A673 (cell line): ENCODE measurements around the gene LAMA2. TPM values are rescaled to one million over a fixed set of nuclear protein-coding genes. Genes with fewer than 3 reads are reported as not detected.

ENCODE experiments used
- BruUV-seq: library from RNA; stranded (reverse); fragments of 400-500 nt; replicated peaks from 2 replicates; lab custom pipeline; 2021; lab: Mats Ljungman, UMichigan
- CTCF ChIA-PET: fragments of 300-600 bp; sonication (Branson Sonifier 250); formaldehyde crosslinking; loops from one replicate; lab custom pipeline; 2022; ENCODE audit warnings: antibody characterized with exemption; lab: Charles Lee
- POLR2A ChIA-PET: fragments of 300-600 bp; sonication (Branson Sonifier 250); formaldehyde crosslinking; loops from one replicate; lab custom pipeline; 2022; ENCODE audit warnings: antibody characterized with exemption; ENCODE audit not compliant: low non-redundant PET; lab: Charles Lee
- DNase-seq: peaks from one replicate; pipeline ENCODE4 v3.0.0-alpha.2; 2015; ENCODE audit warnings: low spot score
- H3K27ac ChIP-seq: fragments of 200-600 bp; sonication (generic); 2 replicates; pipeline ENCODE4 v1.5.1; 2016; ENCODE audit warnings: mixed run types, low read depth, mild to moderate bottlenecking, mixed read lengths, antibody characterized with exemption, low read length; ENCODE audit not compliant: poor library complexity, severe bottlenecking
- H3K27me3 ChIP-seq: fragments of 200-600 bp; sonication (generic); replicated peaks from 2 replicates; pipeline ENCODE4 v1.6.1; 2017; ENCODE audit warnings: mixed run types, low read depth, mild to moderate bottlenecking, mixed read lengths, antibody characterized with exemption, low read length; ENCODE audit not compliant: insufficient read depth, poor library complexity
- H3K36me3 ChIP-seq: fragments of 200-600 bp; sonication (generic); 2 replicates; pipeline ENCODE4 v1.6.1; 2016; ENCODE audit warnings: mixed run types, mild to moderate bottlenecking, mixed read lengths, antibody characterized with exemption, low read length; ENCODE audit not compliant: insufficient read depth, poor library complexity, severe bottlenecking
- H3K4me1 ChIP-seq: fragments of 200-600 bp; sonication (generic); 2 replicates; pipeline ENCODE4 v1.6.1; 2017; ENCODE audit warnings: mixed run types, mild to moderate bottlenecking, mixed read lengths, antibody characterized with exemption, low read length; ENCODE audit not compliant: insufficient read depth, poor library complexity, severe bottlenecking
- H3K4me3 ChIP-seq: fragments of 200-600 bp; sonication (generic); 2 replicates; pipeline ENCODE4 v1.5.1; 2016; ENCODE audit warnings: low read depth, mixed run types, mild to moderate bottlenecking, mixed read lengths, low read length; ENCODE audit not compliant: poor library complexity, severe bottlenecking
- H3K9me3 ChIP-seq: fragments of 200-600 bp; sonication (generic); 2 replicates; pipeline ENCODE4 v1.6.1; 2016; ENCODE audit warnings: mixed run types, low read depth, mild to moderate bottlenecking, mixed read lengths, antibody characterized with exemption, low read length; ENCODE audit not compliant: poor library complexity, severe bottlenecking
- EZH2 ChIP-seq: fragments of 200-600 bp; sonication (generic); IDR thresholded peaks from 2 replicates; pipeline ENCODE4 v1.6.1; 2017; ENCODE audit warnings: borderline replicate concordance, low read depth, mild to moderate bottlenecking, mixed read lengths, antibody characterized with exemption, low read length; ENCODE audit not compliant: poor library complexity, severe bottlenecking
- intact Hi-C: fragments of 100-400 bp; cut with micrococcal nuclease; formaldehyde crosslinking; loops from one replicate; pipeline ENCODE4 v1.10.0; 2022; ENCODE audit not compliant: unreplicated experiment
- total RNA-seq: library from RNA; stranded (reverse); gene quantifications from 2 replicates; pipeline ENCODE4 v1.2.3, GENCODE V29; 2021
- TF ChIP-seq, protein P1 (sequence below): fragments of 300-800, 200-600 bp; sonication (generic); conservative IDR thresholded peaks from 2 replicates; pipeline ENCODE4 v1.5.1; 2017; ENCODE audit warnings: low read depth, mild to moderate bottlenecking, antibody characterized with exemption, low read length, moderate library complexity, mixed read lengths

LAMA2 gene
- total RNA-seq, 1 experiment from 2014 or later: 2.2 TPM

- no peak for TF ChIP-seq EZH2
- TF ChIP-seq, protein P1, sequence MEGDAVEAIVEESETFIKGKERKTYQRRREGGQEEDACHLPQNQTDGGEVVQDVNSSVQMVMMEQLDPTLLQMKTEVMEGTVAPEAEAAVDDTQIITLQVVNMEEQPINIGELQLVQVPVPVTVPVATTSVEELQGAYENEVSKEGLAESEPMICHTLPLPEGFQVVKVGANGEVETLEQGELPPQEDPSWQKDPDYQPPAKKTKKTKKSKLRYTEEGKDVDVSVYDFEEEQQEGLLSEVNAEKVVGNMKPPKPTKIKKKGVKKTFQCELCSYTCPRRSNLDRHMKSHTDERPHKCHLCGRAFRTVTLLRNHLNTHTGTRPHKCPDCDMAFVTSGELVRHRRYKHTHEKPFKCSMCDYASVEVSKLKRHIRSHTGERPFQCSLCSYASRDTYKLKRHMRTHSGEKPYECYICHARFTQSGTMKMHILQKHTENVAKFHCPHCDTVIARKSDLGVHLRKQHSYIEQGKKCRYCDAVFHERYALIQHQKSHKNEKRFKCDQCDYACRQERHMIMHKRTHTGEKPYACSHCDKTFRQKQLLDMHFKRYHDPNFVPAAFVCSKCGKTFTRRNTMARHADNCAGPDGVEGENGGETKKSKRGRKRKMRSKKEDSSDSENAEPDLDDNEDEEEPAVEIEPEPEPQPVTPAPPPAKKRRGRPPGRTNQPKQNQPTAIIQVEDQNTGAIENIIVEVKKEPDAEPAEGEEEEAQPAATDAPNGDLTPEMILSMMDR: no peak
- CTCF ChIA-PET: no interaction called here
Observed at GRCh38 chr6:129472239-129472638, 589.3 kb downstream of the LAMA2 start.

GRCh38 chr6:129473546-129473945 lies 590.6 kb downstream of the LAMA2 start:
- POLR2A ChIA-PET: no interaction called here
- intact Hi-C loops: loop anchor here (5.0 kb wide), 1 partner anchor 56 kb away; no protein-coding TSS in a partner anchor

More at GRCh38 chr6:129472239-129472638, 589.3 kb downstream of the LAMA2 start:
- H3K27ac ChIP-seq: no peak overlapping the region
- POLR2A ChIA-PET: no interaction called here
- no peaks in the 10 kb centered on the region for H3K9me3 ChIP-seq
- no TSS peak for BruUV-seq
- DNase-seq: no peak
- H3K36me3 ChIP-seq: no peaks in the 10 kb centered on the region
- no peaks in the 10 kb centered on the region for H3K4me1 ChIP-seq
- no peaks in the 10 kb centered on the region for H3K27me3 ChIP-seq
- H3K4me3 ChIP-seq: no peak overlapping the region
- intact Hi-C loops: loop anchor here (5.0 kb wide), 1 partner anchor 55 kb away; no protein-coding TSS in a partner anchor

GRCh38 chr6:129475477-129476247 lies 592.7 kb downstream of the LAMA2 start:
- H3K4me1 ChIP-seq: no peaks in the 10 kb centered on the region
- H3K36me3 ChIP-seq: no peaks in the 10 kb centered on the region
- ChIA-PET POLR2A (no interaction called here), CTCF (interaction anchor here (0.7 kb wide), 1 partner anchor 182 kb away, joined by 3 read pairs; no protein-coding TSS in a partner anchor)
- no TSS peak for BruUV-seq
- H3K27me3 ChIP-seq: no peaks in the 10 kb centered on the region
- no peak for TF ChIP-seq EZH2
- TF ChIP-seq, protein P1: no peak
- H3K27ac ChIP-seq: no peak overlapping the region
- no peak for DNase-seq
- intact Hi-C loops: no loop called here
- H3K4me3 ChIP-seq: no peak overlapping the region
- H3K9me3 ChIP-seq: no peaks in the 10 kb centered on the region

More at GRCh38 chr6:129473546-129473945, 590.6 kb downstream of the LAMA2 start:
- H3K9me3 ChIP-seq: no peaks in the 10 kb centered on the region
- H3K27ac ChIP-seq: no peak overlapping the region
- H3K27me3 ChIP-seq: no peaks in the 10 kb centered on the region
- DNase-seq: no peak
- no peaks in the 10 kb centered on the region for H3K36me3 ChIP-seq
- CTCF ChIA-PET: no interaction called here
- BruUV-seq: no TSS peak
- no peaks in the 10 kb centered on the region for H3K4me1 ChIP-seq
- no peak for TF ChIP-seq EZH2
- TF ChIP-seq, protein P1: no peak
- no peak overlapping the region for H3K4me3 ChIP-seq
